ENCODE measurements around the gene MLXIPL. TPM values are rescaled to one million over a fixed set of nuclear protein-coding genes. Genes with fewer than 3 reads are reported as not detected.

The MLXIPL gene
- total RNA-seq, 2 experiments from 2014 or later: not detected

DNA sequence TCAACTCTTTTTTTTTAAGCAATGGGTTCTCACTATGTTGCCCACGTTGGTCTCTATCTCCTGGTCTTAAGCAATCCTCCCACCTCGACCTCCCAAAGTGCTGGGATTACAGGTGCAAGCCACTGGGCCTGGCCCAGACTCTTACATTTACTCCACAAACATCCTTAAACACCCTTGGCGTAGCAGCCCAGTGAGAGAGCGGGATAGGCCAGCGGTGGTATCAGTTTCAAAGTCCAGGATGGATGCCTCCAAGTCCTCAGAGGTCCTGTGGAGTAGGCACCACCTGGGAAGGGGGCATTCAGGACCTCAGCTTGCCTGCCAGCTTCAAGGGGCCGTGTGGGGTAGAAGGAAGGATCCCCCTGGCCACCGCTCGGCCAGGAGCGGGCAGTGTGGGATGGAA is 25.3 kb upstream of the MLXIPL start:
- no peak for DNase-seq
- ATAC-seq: no peak
- H3K36me3 Mint-ChIP-seq (ENCODE audit: low read depth): no peaks in the 10 kb centered on the region
- TF ChIP-seq, protein P1, sequence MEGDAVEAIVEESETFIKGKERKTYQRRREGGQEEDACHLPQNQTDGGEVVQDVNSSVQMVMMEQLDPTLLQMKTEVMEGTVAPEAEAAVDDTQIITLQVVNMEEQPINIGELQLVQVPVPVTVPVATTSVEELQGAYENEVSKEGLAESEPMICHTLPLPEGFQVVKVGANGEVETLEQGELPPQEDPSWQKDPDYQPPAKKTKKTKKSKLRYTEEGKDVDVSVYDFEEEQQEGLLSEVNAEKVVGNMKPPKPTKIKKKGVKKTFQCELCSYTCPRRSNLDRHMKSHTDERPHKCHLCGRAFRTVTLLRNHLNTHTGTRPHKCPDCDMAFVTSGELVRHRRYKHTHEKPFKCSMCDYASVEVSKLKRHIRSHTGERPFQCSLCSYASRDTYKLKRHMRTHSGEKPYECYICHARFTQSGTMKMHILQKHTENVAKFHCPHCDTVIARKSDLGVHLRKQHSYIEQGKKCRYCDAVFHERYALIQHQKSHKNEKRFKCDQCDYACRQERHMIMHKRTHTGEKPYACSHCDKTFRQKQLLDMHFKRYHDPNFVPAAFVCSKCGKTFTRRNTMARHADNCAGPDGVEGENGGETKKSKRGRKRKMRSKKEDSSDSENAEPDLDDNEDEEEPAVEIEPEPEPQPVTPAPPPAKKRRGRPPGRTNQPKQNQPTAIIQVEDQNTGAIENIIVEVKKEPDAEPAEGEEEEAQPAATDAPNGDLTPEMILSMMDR (IDR thresholded peaks at IDR 0.05): no peak
- no peak overlapping the region for H3K27ac Mint-ChIP-seq
- H3K9me3 Mint-ChIP-seq: no peaks in the 10 kb centered on the region
- peaks cover 54% of the 10 kb centered on the region for H3K27me3 Mint-ChIP-seq
- intact Hi-C loops (cut with micrococcal nuclease): no loop called here
- H3K4me1 Mint-ChIP-seq (ENCODE audit: low read depth): peaks cover 7% of the 10 kb centered on the region
- H3K4me3 Mint-ChIP-seq: no peak overlapping the region
- ChIA-PET POLR2A (interaction anchor here (0.7 kb wide), 1 partner anchor 201 kb away, joined by 3 read pairs; no protein-coding TSS in a partner anchor), CTCF (interaction anchor here (1.3 kb wide), 1 partner anchor 43 kb away, joined by 3 read pairs; no protein-coding TSS in a partner anchor)

DNA sequence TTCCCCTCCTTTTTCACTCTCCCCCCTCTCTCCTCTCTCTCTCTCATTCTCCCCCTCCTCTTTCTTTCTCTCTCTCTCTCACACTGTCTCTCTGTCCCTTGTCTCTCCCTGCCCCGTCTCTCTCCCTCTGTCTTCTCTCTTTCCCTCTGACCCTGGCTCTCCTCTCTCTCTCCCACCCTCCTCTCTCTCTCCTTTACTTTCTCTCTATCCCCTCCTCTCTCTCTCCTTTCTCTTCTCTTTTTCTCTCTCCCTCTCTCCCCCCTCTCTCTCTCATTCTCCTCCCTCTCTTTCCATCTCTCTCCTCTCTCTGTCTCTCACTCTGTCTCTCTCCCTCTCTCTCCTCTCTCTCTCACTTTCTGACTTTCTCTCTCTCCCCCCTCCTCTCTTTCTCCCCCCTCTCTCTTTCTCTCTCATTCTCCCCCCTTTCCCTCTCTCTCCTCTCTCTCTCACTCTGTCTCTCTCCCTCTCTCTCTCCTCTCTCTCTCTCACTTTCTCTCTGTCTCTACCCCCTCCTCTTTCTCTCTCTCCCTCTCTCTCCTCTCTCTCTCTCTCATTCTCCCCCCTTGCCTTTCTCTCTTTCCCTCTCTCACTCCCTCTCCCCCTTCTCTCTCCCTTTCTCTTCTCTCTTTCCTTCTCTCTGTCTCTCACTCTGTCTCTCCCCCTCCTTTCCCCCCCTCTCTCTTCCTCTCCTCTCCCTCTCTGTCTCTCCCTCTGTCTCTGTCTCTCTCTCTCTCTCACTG is 24.4 kb upstream of the MLXIPL start:
- ATAC-seq (no peak), DNase-seq (no peak)
- peaks cover 7% of the 10 kb centered on the region for H3K4me1 Mint-ChIP-seq (ENCODE audit: low read depth)
- ChIA-PET POLR2A (interaction anchor here (0.7 kb wide), 1 partner anchor 202 kb away, joined by 3 read pairs; no protein-coding TSS in a partner anchor), CTCF (no interaction called here)
- peak overlapping the region; percentile 44 for H3K4me3 Mint-ChIP-seq
- TF ChIP-seq, protein P1 (IDR thresholded peaks at IDR 0.05): no peak
- peaks cover 54% of the 10 kb centered on the region for H3K27me3 Mint-ChIP-seq
- no peak overlapping the region for H3K27ac Mint-ChIP-seq
- H3K9me3 Mint-ChIP-seq: no peaks in the 10 kb centered on the region
- no peaks in the 10 kb centered on the region for H3K36me3 Mint-ChIP-seq (ENCODE audit: low read depth)
- intact Hi-C loops (cut with micrococcal nuclease): no loop called here

DNA sequence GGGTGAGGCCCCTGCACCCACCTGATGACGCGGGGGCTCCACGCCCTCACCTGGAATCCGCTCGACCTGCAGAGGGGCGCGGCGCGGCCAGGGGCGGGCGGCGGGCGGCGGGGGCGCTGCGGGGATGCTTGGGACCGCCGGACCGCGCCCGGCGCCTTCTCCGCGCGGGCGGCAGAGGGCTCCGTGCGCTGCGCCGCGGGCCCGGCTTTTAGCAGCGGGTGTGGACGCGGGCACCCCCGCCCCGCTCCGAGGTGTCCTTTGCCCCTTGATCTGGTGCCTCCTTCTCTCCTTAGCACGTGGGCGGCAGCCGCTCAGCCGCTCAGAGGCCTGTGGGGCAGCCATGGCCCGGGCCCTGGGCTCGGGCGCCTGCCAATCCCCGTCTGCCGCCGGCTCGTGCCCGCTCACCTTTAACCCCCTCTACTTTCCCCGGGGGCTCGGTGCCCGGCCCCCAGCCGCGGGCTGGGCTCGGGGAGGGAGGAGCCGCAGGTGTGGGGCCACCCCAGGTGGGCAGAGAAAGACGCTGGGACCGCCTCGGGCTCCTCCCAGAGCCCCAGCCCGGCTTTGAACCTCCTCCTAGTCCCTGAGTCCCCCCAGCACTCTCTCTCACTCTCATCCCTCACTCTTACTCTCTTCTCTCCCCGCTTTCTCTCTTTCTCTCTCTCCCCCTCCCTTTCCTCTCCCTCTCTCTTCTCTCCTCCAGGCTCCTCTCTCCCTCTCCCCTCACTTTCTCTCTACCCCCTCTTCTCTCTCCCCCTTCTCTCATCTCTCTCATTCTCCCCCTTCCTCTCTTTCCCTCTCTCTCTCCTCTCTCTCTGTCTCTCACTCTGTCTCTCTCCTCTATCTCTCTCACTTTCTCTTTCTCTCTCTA is 23.6 kb upstream of the MLXIPL start:
- peaks cover 52% of the 10 kb centered on the region for H3K27me3 Mint-ChIP-seq
- peaks cover 7% of the 10 kb centered on the region for H3K4me1 Mint-ChIP-seq (ENCODE audit: low read depth)
- H3K36me3 Mint-ChIP-seq (ENCODE audit: low read depth): no peaks in the 10 kb centered on the region
- DNase-seq: peak; percentile 62
- ChIA-PET CTCF (interaction anchor here (3.0 kb wide), 1 partner anchor 41 kb away, joined by 16 read pairs; no protein-coding TSS in a partner anchor), POLR2A (no interaction called here)
- H3K27ac Mint-ChIP-seq: no peak overlapping the region
- ATAC-seq: peak; percentile 83
- H3K9me3 Mint-ChIP-seq: no peaks in the 10 kb centered on the region
- peak overlapping the region; percentile 44 for H3K4me3 Mint-ChIP-seq
- intact Hi-C loops (cut with micrococcal nuclease): no loop called here
- TF ChIP-seq, protein P1 (IDR thresholded peaks at IDR 0.05): no peak

DNA sequence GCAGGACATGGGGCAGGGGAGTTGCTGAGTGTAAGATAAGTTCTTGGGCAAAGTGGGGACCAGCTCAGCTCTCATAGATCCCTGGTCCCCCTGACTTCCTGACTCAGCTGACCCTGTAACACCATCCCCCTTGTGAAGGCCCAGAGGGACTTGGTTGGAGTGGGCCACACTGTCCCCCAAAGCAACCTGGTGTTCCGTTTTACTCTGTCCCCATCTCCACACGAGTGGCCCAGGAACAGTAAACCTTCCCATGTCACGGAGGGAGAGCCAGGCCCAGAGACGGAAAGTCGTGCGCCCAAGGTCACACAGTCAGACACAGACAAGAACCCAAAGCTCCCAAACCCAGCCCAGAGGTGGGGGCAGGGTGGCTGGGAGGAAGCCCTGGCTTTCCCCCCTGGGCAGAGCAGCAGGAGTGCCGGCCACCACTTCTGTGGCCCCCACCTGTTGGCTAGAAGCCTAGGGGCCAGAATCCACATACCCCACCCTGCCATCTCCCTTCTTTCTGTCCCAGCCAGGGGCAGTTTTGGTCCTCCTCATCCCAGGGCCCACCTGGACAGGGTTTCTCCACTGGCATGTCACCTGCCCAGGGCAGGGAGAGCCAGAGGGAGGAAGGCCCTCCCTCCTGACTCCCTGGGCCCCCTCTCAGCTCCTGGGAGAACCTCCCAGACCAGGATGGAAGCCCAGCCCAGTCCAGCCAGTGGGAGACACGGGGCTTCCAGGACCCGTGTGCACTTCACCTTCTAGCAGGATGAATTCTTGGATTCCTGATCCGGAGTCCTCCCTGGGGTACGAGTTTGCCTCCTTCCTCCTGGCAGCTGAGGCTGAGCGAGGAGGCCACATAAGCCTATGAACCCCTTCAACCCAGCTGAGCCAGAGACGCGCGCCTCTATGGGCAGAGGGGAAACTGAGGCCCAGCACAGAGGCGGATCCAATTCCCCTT is 22.7 kb upstream of the MLXIPL start:
- no peak for DNase-seq
- peaks cover 7% of the 10 kb centered on the region for H3K4me1 Mint-ChIP-seq (ENCODE audit: low read depth)
- CTCF ChIA-PET: interaction anchor here (2.3 to 3.0 kb wide), 2 partner anchors 40 to 87 kb away, joined by 10 to 16 read pairs; no protein-coding TSS in a partner anchor
- H3K36me3 Mint-ChIP-seq (ENCODE audit: low read depth): no peaks in the 10 kb centered on the region
- H3K4me3 Mint-ChIP-seq: no peak overlapping the region
- H3K9me3 Mint-ChIP-seq: no peaks in the 10 kb centered on the region
- ATAC-seq: peak; percentile 28
- TF ChIP-seq, protein P1 (IDR thresholded peaks at IDR 0.05): no peak
- H3K27me3 Mint-ChIP-seq: peaks cover 47% of the 10 kb centered on the region
- H3K27ac Mint-ChIP-seq: no peak overlapping the region
- POLR2A ChIA-PET: no interaction called here
- intact Hi-C loops (cut with micrococcal nuclease): no loop called here

Data from activated CD8-positive, alpha-beta T cell treated with anti-CD3 and anti-CD28 coated beads for 36 hours (primary cell).